HG02938 (cell line): ENCODE data around the gene PNPLA2.
A peak's percentile ranks its signal among the peaks of the same experiment; 100 is the strongest.

Experiments
- ATAC-seq: cut with Tn5 transposase; IDR thresholded peaks from one replicate; pipeline ENCODE4 v1.9.1; 2021; ENCODE audit warnings: mild to moderate bottlenecking, moderate library complexity; ENCODE audit not compliant: unreplicated experiment

The PNPLA2 gene, protein sequence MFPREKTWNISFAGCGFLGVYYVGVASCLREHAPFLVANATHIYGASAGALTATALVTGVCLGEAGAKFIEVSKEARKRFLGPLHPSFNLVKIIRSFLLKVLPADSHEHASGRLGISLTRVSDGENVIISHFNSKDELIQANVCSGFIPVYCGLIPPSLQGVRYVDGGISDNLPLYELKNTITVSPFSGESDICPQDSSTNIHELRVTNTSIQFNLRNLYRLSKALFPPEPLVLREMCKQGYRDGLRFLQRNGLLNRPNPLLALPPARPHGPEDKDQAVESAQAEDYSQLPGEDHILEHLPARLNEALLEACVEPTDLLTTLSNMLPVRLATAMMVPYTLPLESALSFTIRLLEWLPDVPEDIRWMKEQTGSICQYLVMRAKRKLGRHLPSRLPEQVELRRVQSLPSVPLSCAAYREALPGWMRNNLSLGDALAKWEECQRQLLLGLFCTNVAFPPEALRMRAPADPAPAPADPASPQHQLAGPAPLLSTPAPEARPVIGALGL

DNA sequence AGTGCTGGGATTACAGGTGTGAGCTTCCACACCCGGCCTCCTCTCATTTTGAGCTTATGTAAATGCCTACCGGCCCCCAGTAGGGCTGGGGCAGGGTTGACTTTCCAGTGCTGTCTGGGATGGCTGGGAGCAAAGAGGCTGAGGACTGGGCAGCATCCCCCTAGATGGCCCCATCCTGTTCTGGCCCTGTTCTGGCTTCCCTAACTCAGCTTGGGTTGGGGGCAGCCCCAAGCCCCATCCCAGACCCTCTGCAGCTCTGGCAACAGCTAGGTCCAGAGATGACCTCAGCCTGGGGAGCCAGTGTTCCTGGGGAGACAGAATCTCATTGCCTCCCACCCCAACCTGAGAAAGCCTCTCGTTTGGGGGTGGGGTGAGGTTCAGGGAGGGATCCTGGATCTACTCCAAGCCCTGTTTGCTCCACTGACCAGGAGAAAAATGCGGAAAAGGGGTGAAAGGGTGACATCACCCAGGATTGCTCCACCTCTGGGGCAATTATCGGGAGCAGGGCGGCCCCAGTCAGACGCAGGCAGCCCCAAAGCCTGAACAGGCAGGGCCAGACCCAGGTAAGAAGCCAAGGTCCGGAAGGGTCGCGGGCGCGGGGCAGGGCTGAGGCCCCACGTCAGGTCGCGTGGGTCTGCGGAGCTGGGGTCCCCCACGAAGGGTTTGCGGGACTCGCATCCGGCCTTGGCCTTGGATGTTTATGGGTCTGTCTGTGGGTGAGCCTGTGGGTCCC lies at the start of gene PNPLA2:
Gene PNPLA2, plus strand, starts transcription at position 519 of the 733 bp plus-strand sequence. CDS start 805 bp downstream, outside the sequence.
- no peak for ATAC-seq

DNA sequence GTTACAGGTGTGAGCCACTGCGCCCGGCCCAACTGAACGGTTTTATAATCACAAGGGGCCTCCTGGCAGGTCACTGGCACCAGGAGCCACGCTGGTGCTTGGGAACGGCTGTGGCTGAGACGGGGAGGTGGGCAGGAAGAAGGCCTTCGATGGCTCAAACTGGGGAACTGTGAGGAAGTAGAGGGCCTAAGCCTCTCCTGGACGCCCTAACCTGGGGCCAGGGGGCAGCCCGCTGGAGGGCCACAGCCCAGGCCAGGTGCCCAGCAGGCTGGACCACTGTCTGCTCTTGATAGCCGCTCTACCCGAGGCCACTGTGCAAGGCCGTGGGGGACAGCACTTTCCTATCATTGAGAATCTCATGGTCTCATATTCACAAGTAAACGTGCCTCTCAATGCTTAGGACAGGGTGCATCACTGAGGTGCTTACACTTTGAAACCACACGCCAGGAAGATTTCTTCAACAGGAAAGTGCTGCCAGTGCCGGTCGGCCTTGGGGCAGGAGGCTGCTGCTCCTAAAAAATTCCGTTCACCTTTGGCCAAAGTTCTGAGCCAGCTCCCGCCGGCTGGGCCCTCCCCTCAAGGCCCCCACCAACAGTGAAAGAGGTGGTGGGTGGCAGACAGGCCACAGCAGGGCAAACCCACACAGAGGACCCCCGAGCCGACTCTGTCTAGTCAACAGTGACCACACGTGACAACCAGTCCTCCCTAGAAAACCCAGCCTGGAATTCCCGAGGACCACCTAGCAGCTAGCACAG lies 48.6 kb upstream of the PNPLA2 start:
- no peak for ATAC-seq

DNA sequence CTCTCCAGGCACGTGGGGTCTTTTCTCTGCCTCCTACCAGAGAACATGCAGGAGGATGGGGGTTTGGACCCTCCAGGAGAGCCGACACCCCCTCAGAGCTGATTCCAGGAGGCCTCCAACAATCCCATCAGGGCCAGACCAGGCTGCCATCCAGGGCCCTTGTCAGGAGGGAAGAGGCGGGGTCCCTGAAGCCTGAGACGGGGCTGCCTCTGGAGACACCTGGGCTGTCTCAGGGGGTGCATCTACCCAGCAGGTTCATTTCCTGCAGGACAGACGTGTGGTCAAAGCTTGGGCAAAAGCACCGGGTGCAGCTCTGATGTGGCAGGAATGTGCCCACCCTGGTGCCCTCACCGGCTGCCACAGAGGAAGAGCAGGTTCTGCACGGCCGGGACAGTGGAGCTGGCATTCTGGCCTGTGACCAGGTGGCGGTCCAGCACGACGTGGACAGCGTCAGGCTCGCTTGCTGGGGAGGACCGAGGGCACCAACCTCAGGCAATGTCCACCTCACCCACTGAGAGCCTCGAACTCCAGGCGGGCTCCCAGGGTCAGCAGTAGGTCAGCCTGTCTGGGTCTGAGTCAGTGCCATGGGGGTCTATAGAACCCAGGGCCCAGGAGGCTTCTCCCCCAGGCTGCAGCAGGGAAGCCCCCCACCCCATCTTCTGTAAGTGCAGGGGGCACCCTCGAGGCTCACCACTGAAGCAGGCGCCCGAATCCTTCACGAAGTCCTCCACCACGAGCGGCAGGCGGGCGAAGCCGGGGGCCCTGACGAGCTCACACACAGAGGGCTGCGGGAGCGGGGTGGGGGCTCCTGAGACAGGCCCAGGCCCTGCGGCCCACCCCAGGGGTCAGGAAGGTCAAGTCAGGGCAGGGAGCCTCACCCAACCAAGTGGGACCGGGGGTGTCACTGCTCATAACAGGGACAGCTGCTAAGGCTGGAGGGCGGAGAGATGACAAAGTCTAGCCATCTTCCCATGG lies 47.8 kb upstream of the PNPLA2 start:
- no peak for ATAC-seq

DNA sequence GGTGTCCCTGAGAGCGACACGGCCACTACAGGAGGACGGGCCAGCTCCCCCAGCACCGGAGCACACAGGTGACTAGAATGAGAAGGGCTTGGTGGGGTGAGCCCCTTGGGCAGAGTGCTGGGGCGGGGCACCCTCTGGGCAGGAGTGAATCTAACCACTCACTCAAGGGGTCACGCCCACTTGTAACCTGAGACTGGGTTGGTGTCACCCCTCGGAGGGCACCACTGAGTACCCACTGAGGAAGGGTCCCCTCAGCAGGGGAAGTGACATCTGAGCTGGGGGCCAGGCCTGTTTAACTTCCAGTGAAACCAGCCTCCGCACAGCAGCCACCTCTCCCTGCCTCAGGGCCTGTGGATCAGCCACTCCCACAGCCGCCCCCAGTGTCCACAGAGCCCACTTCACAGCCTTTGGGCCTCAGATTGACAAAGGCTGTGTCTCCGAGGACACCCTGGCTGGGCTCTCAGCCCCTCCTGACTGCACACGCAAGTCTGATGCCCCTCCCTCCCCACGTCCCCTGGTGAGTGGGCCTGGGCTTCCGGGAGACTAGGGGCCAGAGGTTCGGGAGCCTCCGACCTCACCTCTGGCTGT lies 47.0 kb upstream of the PNPLA2 start:
- ATAC-seq, result no peak

DNA sequence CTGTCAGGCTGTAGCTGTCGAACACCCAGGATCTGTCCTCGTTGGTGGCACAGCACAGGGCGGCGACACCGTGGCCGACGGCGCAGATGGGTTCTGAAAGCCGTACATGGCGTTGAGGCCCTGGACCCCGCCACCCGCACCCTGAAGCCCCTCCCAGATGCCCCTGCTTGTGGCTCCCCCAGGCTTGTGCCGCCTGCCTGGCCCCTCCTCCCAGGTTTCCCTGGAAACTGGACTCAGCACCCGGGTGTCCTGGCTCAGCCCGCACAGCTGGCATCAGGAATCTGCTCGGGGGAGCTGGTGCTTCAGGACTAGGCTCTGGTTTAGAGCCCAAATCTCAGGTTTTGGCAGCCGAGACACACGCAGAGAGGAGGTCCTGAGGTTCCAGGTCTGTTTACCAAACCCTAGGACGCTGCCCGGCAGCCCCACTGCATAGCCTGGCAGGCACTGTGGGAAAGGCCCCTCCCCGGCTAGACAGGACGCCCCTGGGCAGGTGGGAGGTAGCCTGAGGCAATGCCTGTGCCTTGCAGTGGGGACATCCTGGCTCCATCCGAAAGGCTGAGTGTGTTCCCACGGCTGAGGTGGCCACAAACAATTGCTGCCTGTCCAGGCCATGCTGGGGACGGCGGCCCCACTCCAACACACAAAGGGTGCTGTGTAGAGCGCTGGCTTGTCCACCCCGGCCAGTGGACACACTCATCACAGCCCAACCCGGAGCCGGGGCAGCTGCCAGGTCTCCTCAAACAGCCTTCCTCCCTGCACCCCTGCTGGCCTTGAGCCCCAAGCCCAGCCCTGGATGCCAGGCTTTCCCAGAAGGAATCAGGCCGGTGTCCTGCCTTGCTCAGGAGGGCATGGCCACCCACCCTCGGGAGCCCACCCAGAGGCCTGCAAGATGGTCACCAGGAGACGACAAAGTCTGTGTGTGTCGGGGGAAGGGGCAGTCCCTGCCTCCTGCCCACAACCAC lies 46.0 kb upstream of the PNPLA2 start:
- no peak for ATAC-seq

DNA sequence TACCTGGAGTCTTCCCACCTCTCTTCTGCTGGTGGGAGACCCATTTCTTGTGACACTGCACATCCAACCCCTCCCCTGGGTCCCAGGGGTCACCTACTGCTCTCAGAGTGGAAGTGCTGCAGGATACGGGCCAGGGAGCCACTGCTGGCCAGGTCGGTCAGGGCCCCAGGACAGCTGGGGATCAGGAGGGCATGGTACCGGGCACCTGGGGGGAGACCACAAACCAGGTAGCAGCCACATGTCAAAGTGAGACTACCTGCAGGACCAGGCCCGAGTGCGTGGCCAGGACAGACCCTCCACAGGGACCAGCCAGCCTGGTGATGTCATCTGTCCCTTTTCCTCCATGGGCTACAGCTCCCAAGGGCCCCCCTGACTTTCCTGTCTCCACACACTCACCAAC lies 45.3 kb upstream of the PNPLA2 start:
- no peak for ATAC-seq

DNA sequence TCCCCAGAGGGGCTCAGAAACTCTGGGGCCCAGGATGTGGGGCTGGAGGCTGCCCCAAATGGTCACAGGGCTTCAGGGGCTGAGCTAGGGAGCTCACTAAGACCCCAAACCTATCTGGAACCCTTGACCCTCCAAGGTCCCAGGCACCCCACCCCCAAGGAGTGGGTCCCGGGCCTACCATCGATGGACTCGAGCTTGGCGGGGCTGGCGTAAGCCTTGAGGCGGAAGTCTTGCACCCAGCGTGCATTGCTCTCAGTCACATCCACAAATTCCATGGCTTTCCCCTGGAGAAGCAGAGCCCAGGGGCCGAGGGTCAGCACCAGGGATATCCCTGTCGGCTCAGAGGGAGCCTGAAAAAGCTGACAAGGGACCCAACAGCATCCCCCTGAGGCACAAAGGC lies 44.9 kb upstream of the PNPLA2 start:
- ATAC-seq, result no peak

DNA sequence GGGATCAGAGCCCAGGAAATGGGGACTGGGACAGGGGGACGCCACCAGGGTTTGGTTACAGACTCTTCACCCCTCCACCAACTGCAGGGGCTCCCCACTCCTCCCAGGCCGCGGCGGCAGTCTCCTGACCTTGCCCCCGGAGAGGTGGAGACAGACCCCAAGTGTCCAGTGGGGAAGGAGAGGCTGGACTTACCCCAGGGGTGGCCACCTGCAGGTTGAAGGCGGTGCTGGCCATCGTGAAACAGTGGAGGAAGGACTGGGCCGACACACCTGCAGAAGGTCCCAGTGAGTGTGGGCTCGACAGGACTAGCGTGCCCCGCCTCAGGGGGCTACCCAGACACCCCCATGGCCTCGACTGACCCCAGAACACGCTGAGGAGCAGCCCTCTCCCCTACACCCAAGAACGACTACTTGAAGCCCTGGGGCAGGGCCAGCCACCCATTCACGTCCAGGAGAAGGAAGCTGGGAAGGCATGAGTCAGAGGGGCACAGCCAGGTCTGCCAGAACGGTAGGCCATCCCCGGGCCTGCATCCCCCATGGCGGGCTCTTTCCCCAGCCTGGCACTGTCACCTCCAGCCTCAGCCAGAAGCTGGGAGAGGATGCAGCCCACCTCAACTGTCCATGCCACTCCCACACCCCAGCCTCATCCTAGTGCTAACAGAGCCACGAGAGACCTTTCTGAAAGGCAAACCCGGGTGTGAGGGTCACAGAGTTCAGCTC lies 43.7 kb upstream of the PNPLA2 start:
- no peak for ATAC-seq

DNA sequence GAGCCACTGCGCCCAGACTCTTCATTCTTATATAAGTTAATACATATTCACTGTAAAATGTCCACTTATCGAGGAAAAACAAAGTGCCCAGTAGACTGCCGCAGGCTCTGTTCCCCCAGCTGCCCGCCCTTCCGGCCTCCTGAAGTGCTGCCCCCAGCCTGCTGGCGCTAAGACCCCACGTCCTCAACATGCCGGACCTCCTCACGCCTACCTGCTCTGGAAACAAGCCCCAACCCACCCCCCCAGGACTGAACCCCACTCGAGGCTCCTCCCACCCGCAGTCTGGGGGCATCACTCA lies 42.5 kb upstream of the PNPLA2 start:
- ATAC-seq, result no peak

DNA sequence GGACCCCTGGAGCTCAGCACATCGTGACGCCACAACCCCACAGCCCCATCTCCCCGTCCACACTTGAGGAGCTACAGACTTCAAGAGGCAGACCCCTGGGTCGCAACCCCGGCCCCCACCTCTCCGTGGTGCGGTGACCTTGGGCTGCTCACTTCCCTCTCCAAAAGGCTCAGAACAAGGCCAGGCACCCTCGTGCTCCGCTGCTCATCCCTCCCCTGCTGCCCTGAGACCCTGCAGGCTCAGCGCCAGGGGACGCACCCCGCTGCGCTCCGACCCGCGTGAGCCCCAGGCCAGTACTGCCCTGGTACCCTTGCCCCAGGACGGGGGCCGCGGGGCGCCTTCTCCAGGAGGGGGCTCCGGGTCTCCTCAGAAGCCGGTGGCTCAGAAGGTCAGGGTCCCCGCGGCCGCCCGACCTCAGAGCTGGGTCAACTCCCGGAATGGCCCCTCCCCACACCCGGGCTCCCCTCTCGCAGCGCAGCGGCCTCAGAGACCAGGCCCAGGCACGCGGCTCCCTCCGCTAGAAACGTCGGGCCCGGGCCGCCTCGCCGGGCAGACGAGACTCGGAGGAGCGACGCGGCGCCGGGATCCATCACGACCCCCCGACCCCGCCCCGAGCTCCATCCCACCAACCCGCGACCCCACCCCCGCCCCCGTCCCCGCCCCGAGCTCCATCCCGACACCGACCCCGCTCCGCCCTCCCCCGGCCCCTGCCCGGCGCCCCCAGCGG lies 42.0 kb upstream of the PNPLA2 start:
- ATAC-seq, result peak; percentile 25

DNA sequence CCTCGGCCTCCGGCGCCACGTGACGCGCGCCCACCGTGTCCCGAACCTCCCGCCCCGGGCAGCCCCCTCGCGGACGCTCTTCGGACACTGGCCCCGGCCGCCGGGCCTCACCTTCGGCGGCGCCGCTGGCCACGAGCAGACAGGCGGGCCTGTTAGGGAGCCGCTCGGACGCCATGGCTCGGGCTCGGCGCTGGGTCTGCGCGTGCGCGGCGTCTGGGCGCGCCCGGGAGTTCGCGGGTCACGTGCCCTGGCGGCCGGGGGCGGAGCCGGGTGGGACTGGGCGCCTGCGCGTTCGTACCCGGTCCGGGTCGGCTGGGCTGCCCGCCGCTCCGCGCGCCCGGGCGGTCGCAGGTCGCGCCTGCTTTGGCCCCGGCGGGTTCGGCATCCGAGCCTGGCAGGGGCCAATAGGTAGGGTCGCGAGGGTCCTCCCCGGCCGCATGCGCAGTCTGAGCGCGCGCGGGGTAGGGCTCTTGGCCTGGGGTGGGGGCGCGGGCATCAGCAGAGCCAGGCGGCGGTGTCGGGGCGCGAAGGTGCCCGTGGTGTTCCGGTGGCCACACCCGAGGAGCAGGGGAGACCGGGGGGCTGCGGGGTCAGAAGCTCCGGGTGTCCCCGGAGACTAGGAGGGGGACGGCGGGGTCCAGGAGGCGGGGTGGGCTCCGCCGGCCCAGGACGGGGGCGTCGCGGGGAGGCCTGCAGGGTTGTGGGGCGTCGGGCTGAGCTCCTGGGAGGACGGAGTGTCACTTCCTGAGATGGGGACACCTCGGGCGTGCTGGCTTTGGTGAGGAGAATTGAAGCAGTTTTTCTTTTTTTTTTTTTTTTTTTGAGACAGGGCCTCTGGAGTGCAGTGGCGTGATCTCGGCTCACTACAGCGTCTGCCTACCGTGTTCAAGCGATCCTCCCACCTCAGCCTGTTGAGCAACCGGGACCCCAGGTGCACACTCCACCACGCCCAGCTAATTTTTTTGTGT lies 41.1 kb upstream of the PNPLA2 start, which contains the start of gene GATD1:
Gene GATD1, minus strand, starts transcription at position 200 of the 968 bp plus-strand sequence. Its CDS starts 25 bp downstream, at position 175.
- ATAC-seq, result peak; percentile 40

DNA sequence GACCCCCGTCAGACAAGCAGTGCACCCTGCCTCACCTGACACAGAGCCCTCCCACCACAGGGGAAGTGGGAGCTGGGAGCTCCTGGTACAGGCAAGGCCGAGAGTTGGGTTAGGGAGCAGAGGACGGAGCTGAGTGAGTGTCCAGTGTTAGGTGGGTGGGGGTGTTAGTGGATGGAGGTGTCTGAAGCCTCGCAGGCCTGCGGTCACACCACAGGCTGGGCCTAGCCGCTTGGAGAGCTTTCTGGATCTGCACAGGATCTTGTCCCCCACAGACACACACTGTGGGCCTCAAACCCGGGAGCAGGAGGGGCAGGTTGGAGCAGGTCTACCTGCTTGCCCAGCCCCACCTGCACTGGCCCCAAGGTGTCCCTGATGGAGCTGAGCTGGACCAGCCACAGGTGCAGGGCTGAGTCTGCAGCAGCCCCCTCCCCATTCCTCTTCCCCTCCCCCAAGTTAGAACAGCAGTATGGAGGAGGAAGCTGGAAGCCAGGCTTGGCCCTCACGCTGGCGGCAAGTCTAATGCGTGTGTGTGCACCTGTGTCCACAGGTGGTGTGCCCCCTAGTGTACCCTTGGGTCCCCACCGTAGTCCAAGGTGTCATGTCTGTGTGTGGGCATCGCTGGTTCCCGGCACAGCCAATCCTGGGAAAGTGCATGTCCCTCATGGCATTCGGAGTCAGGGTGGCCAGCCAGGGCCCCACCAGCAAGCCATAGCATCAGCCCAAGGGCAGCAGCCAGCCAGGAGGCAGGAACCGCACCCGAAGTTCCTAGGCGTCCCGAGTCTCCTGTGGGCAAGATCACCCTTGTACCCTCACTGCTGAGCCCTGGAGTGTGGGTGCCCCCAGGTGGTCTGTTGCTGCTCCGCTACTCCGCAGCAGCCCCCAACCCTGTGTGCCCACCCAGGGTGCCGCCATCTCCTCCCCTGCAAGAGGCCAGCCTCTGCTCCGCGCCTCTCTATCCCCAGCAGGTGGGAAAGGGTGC lies 39.4 kb upstream of the PNPLA2 start:
- ATAC-seq, result no peak

DNA sequence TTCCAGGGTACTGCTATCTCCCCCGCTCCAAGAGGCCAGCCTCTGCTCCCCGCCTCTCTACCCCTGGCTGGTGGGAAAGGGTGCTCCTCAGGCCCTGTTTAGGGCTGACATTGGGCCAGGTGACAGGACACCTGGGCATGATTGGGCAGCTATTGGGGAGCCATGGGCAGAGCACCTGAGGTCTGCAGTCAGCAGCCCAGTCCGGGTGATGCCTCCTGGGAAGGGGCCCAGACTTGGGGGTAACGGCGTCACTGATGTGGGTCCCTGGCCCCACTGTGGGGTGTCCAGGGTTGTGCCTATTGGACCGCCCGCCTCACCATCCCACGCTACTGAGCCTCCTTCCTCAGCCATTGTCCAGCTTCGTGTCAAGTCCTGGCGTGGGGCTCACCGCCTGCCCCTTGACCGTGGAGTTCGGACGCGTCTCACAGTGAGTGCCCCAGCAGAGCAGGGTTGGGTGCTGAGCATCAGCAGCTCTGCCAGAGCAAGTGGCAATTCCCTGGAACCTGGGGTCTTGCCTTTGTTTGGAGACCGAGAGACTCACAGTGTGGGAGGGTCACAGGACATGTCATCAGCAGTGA lies 38.7 kb upstream of the PNPLA2 start:
- ATAC-seq, result no peak

DNA sequence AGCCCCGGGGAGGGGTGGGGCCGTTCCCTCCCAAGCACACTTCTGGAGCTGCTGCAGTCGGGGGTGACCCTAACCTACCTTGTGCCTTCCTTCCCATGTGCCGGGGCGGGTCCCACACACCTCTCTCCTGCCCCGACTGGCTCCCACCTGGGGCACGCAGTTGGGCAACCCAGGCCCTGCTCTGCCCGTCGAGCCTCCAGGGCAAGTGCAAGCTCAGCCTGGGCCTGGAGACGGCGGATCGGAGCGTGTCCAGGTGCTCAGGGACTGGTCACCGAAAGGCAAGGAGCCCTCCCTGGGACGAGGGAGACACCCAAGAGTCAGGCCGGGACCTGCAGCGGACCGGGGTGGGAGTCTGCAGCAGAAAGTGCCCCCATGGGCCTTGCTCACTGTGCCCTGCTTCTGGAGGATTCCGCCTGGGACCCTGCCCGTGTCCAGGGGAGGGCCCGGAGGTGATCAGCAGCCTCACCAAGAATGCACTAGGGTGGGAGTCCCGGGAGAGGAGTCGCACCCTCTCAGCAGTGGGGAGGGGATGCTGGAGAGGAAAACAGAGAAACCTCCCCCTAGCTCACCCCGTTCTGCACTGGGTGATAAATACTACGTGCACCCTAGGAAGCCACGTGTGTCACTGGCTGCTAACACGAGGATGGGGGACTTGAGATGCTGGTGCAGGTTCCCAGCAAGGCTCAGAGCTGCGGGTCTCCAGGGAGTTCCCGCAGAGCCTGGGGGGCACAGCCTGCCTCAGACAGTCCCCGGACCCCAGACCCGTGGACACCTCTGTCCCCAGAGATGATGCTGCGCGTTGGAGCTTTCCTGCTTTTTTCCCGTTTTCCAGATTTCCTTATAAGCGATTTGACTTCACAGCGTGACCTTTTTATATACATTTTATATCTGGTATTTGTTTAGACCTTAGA lies 36.2 kb upstream of the PNPLA2 start:
- no peak for ATAC-seq
